Middle frontal gyrus (tissue), 1 donor: ENCODE measurements around the gene DAGLA.

ENCODE experiments used
- DNase-seq: peaks from one replicate; pipeline ENCODE4 v3.0.0-alpha.2; 2015; ENCODE audit warnings: low spot score; ENCODE audit errors: extremely low spot score

The DAGLA gene

DNA sequence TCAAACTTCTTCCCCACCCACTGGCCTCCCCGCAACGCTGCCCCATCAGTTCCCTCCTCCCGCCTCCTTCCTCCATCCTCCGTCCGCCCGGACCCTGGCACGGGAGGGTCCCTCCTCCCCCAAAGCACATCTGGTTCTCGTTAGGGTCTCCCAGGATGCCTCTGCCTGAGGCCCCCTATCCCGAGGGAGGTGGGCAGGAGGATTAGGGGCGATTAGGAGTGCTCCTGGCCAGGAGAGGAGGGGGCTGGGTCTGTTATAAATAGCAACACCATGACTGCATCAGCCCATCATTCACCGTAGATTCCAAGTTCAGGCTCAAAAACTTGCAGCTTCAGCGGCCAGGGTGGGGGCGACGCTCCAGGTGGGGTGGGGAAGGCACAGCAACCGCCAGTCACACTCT, 82.6 kb downstream of the DAGLA start:
- no peak for DNase-seq

- DNase-seq: no peak
These were observed 83.9 kb downstream of the DAGLA start for GRCh38 chr11:61763930-61764605.

GRCh38 chr11:61764606-61765260, 84.5 kb downstream of the DAGLA start:
- DNase-seq: no peak

DNA sequence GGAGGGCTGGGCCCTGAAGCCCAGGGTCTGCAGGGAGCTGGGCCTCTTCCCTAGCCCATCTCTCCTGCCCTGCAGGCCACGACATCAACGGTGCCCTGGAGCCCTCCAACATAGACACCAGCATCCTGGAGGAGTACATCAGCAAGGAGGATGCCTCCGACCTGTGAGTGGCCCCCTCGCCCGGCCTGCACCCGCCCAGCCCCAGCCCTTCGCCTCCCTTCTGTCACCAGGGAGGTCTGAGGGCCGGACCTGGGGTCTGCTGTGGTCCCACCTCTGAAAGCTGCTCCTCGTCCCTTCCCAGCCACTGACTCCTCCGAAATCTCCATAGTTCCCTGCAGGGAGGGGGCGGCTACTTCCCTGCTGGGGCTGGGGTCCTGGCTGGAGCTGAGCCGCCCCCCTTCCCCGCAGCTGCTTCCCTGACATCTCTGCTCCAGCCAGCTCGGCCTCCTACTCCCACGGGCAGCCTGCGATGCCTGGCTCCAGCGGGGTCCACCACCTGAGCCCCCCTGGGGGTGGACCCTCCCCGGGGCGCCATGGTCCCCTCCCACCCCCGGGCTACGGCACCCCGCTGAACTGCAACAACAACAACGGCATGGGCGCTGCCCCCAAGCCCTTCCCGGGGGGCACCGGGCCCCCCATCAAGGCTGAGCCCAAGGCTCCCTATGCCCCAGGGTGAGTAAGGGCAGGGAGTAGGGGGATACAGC, 85.5 kb downstream of the DAGLA start:
- no peak for DNase-seq

GRCh38 chr11:61766353-61766841, 86.2 kb downstream of the DAGLA start:
- DNase-seq: no peak

- no peak for DNase-seq
These were observed 88.3 kb downstream of the DAGLA start for GRCh38 chr11:61768376-61769076.

DNA sequence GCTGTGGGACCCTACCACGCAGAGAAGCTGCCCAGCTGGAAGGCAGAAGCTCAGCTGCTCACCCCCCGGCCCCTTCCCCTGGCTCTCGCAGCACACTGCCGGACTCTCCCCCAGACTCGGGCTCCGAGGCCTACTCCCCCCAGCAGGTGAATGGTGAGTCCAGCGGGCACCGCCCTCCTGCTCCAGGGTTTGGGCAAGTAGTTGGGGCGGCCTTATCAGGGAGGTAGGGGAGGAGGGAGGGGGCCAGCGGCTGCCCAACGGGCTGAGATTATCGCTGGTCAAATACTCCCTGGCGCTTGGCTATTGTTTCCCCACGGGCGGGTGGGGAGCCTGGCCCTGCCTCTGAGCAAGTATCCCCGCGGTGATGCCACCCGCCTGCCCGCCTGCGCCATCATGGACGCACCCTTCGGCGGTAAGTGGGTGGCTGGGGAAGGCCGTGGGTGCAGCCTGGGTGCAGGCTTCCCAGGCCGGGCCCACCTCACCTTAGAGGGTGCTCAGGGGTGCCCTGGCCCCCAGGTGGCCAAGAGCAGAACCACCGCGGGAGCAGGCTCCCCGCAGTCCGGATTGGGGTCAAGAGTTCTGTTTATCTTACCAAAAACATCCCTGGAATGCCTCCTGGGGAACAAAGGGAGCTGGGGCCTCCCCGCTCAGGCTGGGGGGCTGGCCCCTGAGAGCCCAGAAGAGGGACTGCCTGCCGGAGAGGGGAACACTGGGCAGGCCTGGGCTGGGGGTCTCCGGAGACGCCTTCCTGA, 89.2 kb downstream of the DAGLA start:
- DNase-seq: no peak

DNA sequence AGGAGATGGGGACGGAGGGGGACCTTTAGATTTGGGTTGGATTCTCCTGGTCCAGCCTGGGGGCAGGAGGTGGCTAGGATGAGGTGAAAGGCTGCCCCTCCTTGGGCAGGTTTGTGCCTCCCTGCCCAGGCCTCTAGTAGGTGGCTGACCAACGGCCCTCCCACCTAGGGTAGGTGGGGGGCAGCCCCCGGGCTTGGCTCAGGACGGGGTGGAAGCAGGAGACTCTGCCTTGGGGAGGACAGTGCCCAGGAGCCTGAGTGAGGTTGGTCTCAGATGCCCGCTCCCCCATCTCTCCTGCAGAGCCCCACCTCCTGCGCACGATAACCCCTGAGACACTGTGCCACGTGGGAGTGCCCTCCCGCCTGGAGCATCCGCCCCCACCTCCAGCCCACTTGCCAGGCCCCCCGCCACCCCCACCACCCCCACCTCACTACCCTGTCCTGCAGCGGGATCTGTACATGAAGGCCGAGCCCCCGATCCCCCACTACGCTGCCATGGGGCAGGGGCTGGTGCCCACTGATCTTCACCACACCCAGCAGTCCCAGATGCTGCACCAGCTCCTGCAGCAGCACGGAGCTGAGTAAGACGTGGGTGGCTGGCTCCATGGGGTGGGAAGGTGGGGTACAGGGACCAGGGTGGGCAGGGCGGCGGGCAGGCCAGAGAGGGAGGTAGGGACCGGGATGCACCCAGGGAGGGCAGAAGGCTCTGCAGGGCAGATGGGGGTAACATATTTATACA, 89.9 kb downstream of the DAGLA start:
- DNase-seq: no peak

GRCh38 chr11:61771195-61771894, 91.2 kb downstream of the DAGLA start:
- no peak for DNase-seq

DNA sequence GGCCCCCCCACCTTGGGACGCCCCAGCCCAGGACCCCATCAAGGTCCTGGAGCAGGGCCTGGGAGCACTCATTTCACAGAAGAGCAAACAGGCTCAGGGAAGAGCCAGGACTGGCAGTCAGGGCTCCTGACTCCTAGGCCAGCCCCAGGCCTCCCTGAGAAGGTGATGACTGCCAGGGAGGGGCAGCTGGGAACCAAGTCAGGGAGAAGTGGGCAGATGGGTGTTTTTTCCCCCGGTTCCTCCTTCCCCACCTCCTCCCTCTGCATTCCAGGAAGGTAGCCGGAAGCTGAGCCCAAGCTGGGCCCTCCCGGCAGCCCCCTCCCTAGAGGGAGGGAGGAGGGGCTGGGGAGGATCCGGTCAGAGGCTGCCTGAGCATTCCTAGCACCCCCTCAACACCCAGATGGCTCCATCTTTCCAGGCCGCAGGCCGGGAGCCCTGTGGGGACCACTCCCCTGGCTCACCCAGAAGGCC, 91.8 kb downstream of the DAGLA start:
- DNase-seq: no peak

DNA sequence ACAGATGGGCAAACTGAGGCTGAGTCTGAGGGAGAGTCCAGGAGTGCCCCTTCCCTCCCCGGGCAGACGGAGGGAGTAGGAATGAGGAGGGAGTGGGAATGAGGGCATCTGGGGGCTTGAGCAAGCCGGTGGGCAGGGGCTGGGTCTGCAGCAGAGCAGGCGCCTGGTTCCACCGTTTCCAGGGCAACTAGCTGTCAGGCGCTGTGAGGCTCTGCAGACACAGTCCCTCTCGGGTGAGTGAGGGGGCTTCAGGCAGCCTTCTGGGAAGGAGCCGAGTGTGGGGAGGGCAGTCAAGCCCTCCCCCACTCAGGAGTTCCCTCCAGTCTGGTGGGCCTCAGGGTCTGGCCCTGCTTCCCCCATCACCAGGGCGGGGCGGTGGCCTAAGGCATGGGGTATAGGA, 93.2 kb downstream of the DAGLA start:
- no peak for DNase-seq

DNA sequence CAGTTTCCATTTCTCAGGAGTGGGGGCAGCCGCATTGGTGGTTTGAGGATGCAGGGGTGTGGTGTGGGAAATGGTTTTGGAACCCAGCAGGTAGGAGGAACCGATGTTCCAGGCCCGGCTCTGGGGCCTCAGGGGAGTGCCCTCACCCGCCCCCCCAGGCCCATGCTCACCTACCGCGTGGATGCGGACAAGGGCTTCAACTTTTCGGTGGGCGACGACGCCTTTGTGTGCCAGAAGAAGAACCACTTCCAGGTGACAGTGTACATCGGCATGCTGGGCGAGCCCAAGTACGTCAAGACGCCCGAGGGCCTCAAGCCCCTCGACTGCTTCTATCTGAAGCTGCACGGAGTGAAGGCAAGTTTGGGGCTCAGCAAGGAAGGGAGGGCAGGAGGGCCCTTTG, 93.6 kb downstream of the DAGLA start:
- no peak for DNase-seq

DNA sequence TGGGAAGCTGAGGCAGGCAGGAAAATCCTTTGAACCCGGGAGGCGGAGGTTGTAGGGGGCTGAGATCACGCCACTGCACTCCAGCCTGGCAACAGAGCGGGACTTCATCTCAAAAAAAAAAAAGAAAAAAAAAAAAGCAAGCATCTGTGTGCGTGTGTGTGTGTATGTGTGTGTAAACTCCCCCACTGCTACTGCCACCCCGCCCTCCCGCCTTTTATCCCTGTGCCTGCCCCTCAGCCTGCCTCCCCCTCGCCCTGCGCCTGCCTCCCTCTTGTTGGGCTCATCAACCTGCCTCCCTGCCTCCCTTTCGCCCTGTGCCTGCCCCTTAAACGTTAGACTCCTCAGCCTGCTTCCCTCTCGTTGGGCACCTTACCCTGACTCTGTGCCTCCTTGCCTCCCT, 94.2 kb downstream of the DAGLA start:
- no peak for DNase-seq

DNA sequence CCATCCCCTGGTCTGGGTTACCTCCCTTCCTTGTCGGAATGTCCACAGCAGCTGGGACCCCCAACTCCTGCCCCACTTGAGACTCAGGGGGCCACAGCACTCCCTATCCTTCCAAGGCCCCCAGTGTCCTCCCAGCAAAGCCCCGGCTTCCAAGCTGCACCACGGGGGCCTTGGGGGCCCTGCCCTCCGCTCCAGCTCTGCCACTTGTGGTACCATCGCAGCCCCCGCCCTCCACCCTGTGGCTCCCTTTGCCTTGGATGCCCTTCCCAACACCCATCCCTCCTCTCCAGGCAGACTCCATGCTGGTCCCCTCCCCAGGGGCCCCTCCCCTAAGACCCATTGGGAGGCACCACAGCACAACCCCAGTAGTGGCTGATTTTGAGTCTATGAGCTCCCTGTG, 94.9 kb downstream of the DAGLA start:
- DNase-seq: no peak

- DNase-seq: no peak
These were observed 95.7 kb downstream of the DAGLA start for GRCh38 chr11:61775606-61776554.

DNA sequence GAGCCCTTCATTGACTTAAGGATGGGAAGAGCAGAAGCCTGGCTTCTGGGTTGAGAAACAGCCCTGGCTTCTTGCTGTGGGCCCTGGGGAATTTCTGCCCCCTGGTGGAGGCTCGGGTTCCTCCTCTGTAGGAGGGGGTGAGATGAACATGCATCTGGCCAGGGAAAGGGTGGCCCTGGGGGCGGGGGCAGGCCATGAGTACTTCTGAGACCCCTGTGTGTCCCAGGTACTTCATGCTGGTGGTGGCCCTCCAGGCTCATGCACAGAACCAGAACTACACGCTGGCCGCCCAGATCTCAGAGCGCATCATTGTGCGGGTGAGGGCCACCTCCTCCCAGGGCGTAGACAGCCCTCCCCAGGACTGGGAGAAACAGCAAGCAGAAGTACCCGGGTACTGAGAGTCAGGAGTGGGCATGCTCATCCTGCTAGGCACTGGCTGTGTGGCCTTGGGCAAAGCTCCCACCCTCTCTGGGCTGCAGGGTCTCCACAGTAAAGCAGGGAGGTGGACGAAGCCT, 96.4 kb downstream of the DAGLA start:
- DNase-seq: no peak

- no peak for DNase-seq
These were observed 97.3 kb downstream of the DAGLA start for GRCh38 chr11:61777234-61778090.
